HT-29 (cell line): Measurements from ENCODE around the gene MFSD8. TPM values are rescaled to one million over a fixed set of nuclear protein-coding genes. Genes with fewer than 3 reads are reported as not detected.
A peak's percentile ranks its signal among the peaks of the same experiment; 100 is the strongest.
"Not testable (repeated sequence)": the region's sequence is repeated elsewhere in the genome, so short reads cannot be mapped to it uniquely, and the experiment has no call there.

Experiments
- DNase-seq: peaks from one replicate; pipeline ENCODE4 v3.0.0-alpha.2; 2015; ENCODE audit warnings: low spot score
- total RNA-seq: library from RNA; depleted of rRNA; stranded (reverse); fragments of >200 nt; shearing (Covaris generic); gene quantifications from 2 replicates; pipeline ENCODE4 v1.2.3, GENCODE V29; 2014; rRNA removed

MFSD8 gene
- 9.0 and 11.8 TPM in 2 replicates for total RNA-seq

- peak; percentile 99 for DNase-seq
Observed at GRCh38 chr4:127965062-127965802, at the start of gene MFSD8, which contains the start of gene ABHD18. Gene MFSD8 (minus strand): TSS chr4:127965173. CDS start chr4:127965133, 40 bp downstream. Gene ABHD18 (plus strand): TSS chr4:127965406. CDS start chr4:127982956, 17,550 bp downstream.

- DNase-seq, result no peak
Observed at GRCh38 chr4:128009428-128009827, 44.5 kb upstream of the MFSD8 start.

GRCh38 chr4:128006592-128006991, 41.6 kb upstream of the MFSD8 start:
- DNase-seq, result no peak

- DNase-seq, result peak; percentile 60
Observed at GRCh38 chr4:127997534-127998388, 32.8 kb upstream of the MFSD8 start.

GRCh38 chr4:127996521-127996920, 31.5 kb upstream of the MFSD8 start:
- not testable (repeated sequence) for DNase-seq

- DNase-seq, result no peak
Observed at GRCh38 chr4:127995776-127996175, 30.8 kb upstream of the MFSD8 start.

GRCh38 chr4:127993151-127993550, 28.2 kb upstream of the MFSD8 start:
- DNase-seq, result no peak

- no peak for DNase-seq
Observed at GRCh38 chr4:127988638-127989037, 23.7 kb upstream of the MFSD8 start.

- no peak for DNase-seq
Observed at GRCh38 chr4:127985989-127986388, 21.0 kb upstream of the MFSD8 start.

- DNase-seq, result no peak
Observed at GRCh38 chr4:127982445-127982844, 17.5 kb upstream of the MFSD8 start.

- no peak for DNase-seq
Observed at GRCh38 chr4:127978930-127979329, 14.0 kb upstream of the MFSD8 start.

- DNase-seq, result no peak
Observed at GRCh38 chr4:127975121-127975770, 10.3 kb upstream of the MFSD8 start.

- DNase-seq, result not testable (repeated sequence)
Observed at GRCh38 chr4:127970925-127971324, 6.0 kb upstream of the MFSD8 start.

GRCh38 chr4:127968586-127968985, 3.6 kb upstream of the MFSD8 start:
- no peak for DNase-seq

GRCh38 chr4:127967141-127967775, 2.3 kb upstream of the MFSD8 start:
- no peak for DNase-seq

GRCh38 chr4:127965803-127966175, 816 bp upstream of the MFSD8 start:
- DNase-seq, result peak; percentile 61

GRCh38 chr4:127964426-127965061, 429 bp downstream of the MFSD8 start:
- DNase-seq, result not testable (repeated sequence)

GRCh38 chr4:127963633-127964398, 1.2 kb downstream of the MFSD8 start:
- not testable (repeated sequence) for DNase-seq

GRCh38 chr4:127959794-127960193, 5.2 kb downstream of the MFSD8 start:
- DNase-seq, result no peak

GRCh38 chr4:127957105-127957504, 7.9 kb downstream of the MFSD8 start:
- no peak for DNase-seq
